Measurements from ENCODE around the gene CDK5RAP2.
A peak's percentile ranks its signal among the peaks of the same experiment; 100 is the strongest.

The CDK5RAP2 gene

GRCh38 chr9:120350596-120350995, 229.4 kb downstream of the CDK5RAP2 start:
- TF ChIP-seq CTCF (IDR thresholded peaks at IDR 0.05; ENCODE audit: low read depth, low read length) = no peak
- H3K4me3 ChIP-seq (replicated peaks in 1 of 2; ENCODE audit: low read depth in 2 of 2, low read length in 2 of 2) = no peak overlapping the region
- no peak for DNase-seq (ENCODE audit: low read depth in 2 of 2)

DNA sequence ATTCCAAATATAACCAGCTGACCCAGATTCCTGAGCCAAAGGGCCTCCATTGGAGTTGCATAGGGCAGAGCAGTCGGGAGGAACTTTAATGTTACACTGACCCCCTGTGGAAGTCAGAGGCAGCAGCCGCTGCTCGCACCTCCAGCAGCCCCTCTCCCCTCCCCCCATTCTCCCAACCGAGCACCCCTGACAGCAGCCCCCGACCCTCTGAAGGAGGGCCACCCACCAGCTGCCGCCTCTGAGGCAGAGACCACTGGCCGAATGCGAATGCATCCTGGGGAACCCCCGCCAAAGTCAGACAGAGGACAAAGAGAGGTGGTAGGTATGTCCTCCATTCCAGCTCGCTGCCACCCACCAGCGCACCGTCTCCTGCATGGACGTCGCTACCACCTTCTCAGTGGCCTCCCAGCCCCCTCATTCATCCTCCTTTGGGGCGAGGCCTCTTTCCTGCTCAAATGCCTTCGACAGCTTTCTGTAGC, 231.0 kb downstream of the CDK5RAP2 start:
- peak; percentile 78 for TF ChIP-seq CTCF (IDR thresholded peaks at IDR 0.05; ENCODE audit: low read depth, low read length)
- H3K4me3 ChIP-seq (replicated peaks in 1 of 2; ENCODE audit: low read depth in 2 of 2, low read length in 2 of 2) = no peak overlapping the region
- peak; percentile 66 to 73 for DNase-seq (ENCODE audit: low read depth in 2 of 2)

DNA sequence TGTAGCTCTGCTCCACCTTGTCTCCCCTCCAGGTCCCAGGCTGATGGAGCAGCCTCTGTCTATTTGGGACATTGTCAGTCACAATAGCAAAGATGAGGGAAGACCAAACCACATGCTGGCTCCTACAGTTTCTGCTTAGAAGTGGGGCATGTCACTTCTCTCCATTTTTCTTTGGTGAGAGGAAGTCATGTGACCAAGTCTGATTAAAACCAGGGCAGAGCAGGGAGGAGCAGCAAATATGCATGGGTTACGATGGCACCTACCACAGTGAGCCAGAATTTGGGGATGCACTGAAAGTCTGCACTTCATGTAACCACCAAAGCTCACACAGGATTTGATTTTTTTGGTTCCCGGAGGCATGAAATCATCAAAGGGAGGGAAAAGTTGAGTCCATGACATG, 234.6 kb downstream of the CDK5RAP2 start:
- H3K4me3 ChIP-seq (replicated peaks in 1 of 2; ENCODE audit: low read depth in 2 of 2, low read length in 2 of 2) = no peak overlapping the region
- no peak for DNase-seq (ENCODE audit: low read depth in 2 of 2)
- TF ChIP-seq CTCF (IDR thresholded peaks at IDR 0.05; ENCODE audit: low read depth, low read length) = no peak

- TF ChIP-seq CTCF (IDR thresholded peaks at IDR 0.05; ENCODE audit: low read depth, low read length) = no peak
- H3K4me3 ChIP-seq (replicated peaks in 1 of 2; ENCODE audit: low read depth in 2 of 2, low read length in 2 of 2) = no peak overlapping the region
- peak; percentile 58 to 81 for DNase-seq (ENCODE audit: low read depth in 2 of 2)
Measured at GRCh38 chr9:120344230-120344629, 235.7 kb downstream of the CDK5RAP2 start.

DNA sequence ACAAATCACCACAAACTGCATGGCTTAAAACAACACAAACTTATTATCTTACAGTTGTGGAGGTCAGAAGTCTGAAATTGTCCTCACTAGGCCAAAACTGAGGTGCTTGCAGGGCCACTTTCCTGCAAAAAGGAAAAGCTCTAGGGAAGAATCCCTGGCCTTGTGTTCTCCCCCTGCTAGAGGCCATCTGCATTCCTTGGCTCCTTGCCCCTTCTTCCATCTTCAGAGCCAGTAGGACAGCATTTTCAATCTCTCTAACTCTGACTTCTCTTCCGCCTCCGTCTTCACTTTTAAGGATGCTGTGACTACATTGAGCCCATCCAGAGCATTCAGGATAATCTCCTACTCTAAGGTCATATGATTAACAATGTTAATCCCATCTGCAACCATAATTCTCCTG, 236.6 kb downstream of the CDK5RAP2 start:
- H3K4me3 ChIP-seq (replicated peaks in 1 of 2; ENCODE audit: low read depth in 2 of 2, low read length in 2 of 2) = no peak overlapping the region
- no peak for TF ChIP-seq CTCF (IDR thresholded peaks at IDR 0.05; ENCODE audit: low read depth, low read length)
- no peak for DNase-seq (ENCODE audit: low read depth in 2 of 2)

Data from cardiac fibroblast (primary cell).